Panc1 (cell line): ENCODE results near the gene LHX1. TPM values are rescaled to one million over a fixed set of nuclear protein-coding genes. Genes with fewer than 3 reads are reported as not detected.

ENCODE experiments used
- ATAC-seq: fragments of 200-7000 bp; cut with Tn5 transposase; 2 replicates; pipeline ENCODE4 v1.9.1; 2020; ENCODE audit warnings: mild to moderate bottlenecking, moderate library complexity
- BruUV-seq: library from RNA; stranded (reverse); fragments of 400-500 nt; replicated peaks from 2 replicates; lab custom pipeline; 2021; lab: Mats Ljungman, UMichigan
- CTCF ChIA-PET: fragments of 300-600 bp; sonication (Branson Sonifier 250); formaldehyde crosslinking; loops from one replicate; lab custom pipeline; 2022; ENCODE audit warnings: antibody characterized with exemption; lab: Charles Lee
- POLR2A ChIA-PET: fragments of 300-600 bp; sonication (Branson Sonifier 250); formaldehyde crosslinking; loops from one replicate; lab custom pipeline; 2022; ENCODE audit warnings: antibody characterized with exemption; lab: Charles Lee
- DNase-seq: peaks from one replicate; pipeline ENCODE4 v3.0.0-alpha.2; 2010; ENCODE audit warnings: low read depth, low spot score
- H3K27ac ChIP-seq: 2 replicates; pipeline ENCODE4 v1.5.1; 2011; ENCODE audit warnings: mild to moderate bottlenecking, low read length, inconsistent platforms
- H3K27me3 ChIP-seq: fragments of 200-500 bp; sonication (Bioruptor generic); 2 replicates; pipeline ENCODE4 v1.6.0; 2014; ENCODE audit warnings: low read length, inconsistent platforms; ENCODE audit not compliant: control insufficient read depth, insufficient read depth
- H3K36me3 ChIP-seq: fragments of 200-500 bp; sonication (Bioruptor generic); 2 replicates; pipeline ENCODE4 v1.5.1; 2014; ENCODE audit warnings: inconsistent platforms, mild to moderate bottlenecking, low read length, moderate library complexity; ENCODE audit not compliant: control insufficient read depth, insufficient read depth
- H3K4me1 ChIP-seq: 2 replicates; pipeline ENCODE4 v1.5.1; 2011; ENCODE audit warnings: inconsistent platforms, mild to moderate bottlenecking, low read length, moderate library complexity; ENCODE audit not compliant: control insufficient read depth, insufficient read depth
- H3K4me3 ChIP-seq, 2 experiments: 2 replicates each; pipeline ENCODE4 v1.5.1; 2011 to 2012; ENCODE audit warnings: low read depth in 2 of 2, low read length in 2 of 2, mild to moderate bottlenecking in 2 of 2, inconsistent platforms in 1 of 2, moderate library complexity in 1 of 2
- H3K9me3 ChIP-seq: fragments of 200-500 bp; sonication (Bioruptor generic); 2 replicates; pipeline ENCODE4 v1.5.1; 2014; ENCODE audit warnings: low read depth, mild to moderate bottlenecking, inconsistent platforms, low read length, moderate library complexity; ENCODE audit not compliant: control insufficient read depth, insufficient read depth
- CTCF ChIP-seq: fragments of 450-650 bp; IDR thresholded peaks from 2 replicates; pipeline ENCODE4 v1.5.1; 2017; ENCODE audit warnings: mild to moderate bottlenecking
- POLR2AphosphoS5 ChIP-seq: IDR thresholded peaks from 2 replicates; pipeline ENCODE4 v1.6.1; 2012; ENCODE audit warnings: mild to moderate bottlenecking, low read depth, low read length, moderate library complexity
- SIN3A ChIP-seq: IDR thresholded peaks from 2 replicates; pipeline ENCODE4 v1.6.1; 2012; ENCODE audit warnings: low read depth, mild to moderate bottlenecking, low read length, moderate library complexity, borderline replicate concordance; ENCODE audit not compliant: insufficient read depth
- TCF7L2 ChIP-seq: IDR thresholded peaks from 2 replicates; pipeline ENCODE4 v1.6.1; 2011; ENCODE audit warnings: mild to moderate bottlenecking, low read depth, low read length, inconsistent platforms
- in situ Hi-C: cut with HindIII; loops from 2 replicates; pipeline ENCODE4 v1.10.0; 2016; ENCODE audit warnings: low sequenced_read_pairs, low pct_unique_long_range_greater_than_20kb
- intact Hi-C: fragments of 100-400 bp; cut with micrococcal nuclease; formaldehyde crosslinking; loops from one replicate; pipeline ENCODE4 v1.10.0; 2022; ENCODE audit not compliant: unreplicated experiment
- total RNA-seq: library from RNA; stranded (reverse); gene quantifications from one replicate; pipeline ENCODE4 v1.2.1, GENCODE V29; 2021; ENCODE audit not compliant: unreplicated experiment
- TF ChIP-seq, protein P1 (sequence below), 2 experiments: IDR thresholded peaks; 2 replicates each; pipeline ENCODE4 v1.6.1; 2011 to 2012; ENCODE audit warnings: low read depth in 2 of 2, control low read depth in 1 of 2, low read length in 1 of 2, mild to moderate bottlenecking in 1 of 2, moderate library complexity in 1 of 2; ENCODE audit not compliant: insufficient read depth in 1 of 2

The LHX1 gene
- total RNA-seq, 1 experiment from 2014 or later, result 8.6 TPM

- no peak overlapping the region for H3K27ac ChIP-seq
- TF ChIP-seq CTCF, result no peak
- no peak for TF ChIP-seq SIN3A
- no peak for TF ChIP-seq TCF7L2
- no peak for TF ChIP-seq POLR2AphosphoS5
- TF ChIP-seq, protein P1, sequence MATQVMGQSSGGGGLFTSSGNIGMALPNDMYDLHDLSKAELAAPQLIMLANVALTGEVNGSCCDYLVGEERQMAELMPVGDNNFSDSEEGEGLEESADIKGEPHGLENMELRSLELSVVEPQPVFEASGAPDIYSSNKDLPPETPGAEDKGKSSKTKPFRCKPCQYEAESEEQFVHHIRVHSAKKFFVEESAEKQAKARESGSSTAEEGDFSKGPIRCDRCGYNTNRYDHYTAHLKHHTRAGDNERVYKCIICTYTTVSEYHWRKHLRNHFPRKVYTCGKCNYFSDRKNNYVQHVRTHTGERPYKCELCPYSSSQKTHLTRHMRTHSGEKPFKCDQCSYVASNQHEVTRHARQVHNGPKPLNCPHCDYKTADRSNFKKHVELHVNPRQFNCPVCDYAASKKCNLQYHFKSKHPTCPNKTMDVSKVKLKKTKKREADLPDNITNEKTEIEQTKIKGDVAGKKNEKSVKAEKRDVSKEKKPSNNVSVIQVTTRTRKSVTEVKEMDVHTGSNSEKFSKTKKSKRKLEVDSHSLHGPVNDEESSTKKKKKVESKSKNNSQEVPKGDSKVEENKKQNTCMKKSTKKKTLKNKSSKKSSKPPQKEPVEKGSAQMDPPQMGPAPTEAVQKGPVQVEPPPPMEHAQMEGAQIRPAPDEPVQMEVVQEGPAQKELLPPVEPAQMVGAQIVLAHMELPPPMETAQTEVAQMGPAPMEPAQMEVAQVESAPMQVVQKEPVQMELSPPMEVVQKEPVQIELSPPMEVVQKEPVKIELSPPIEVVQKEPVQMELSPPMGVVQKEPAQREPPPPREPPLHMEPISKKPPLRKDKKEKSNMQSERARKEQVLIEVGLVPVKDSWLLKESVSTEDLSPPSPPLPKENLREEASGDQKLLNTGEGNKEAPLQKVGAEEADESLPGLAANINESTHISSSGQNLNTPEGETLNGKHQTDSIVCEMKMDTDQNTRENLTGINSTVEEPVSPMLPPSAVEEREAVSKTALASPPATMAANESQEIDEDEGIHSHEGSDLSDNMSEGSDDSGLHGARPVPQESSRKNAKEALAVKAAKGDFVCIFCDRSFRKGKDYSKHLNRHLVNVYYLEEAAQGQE (IDR thresholded peaks at IDR 0.05; ENCODE audit: insufficient read depth in 1 of 2, low read depth in 2 of 2, low read length in 1 of 2), result no peak
- H3K9me3 ChIP-seq, result no peaks in the 10 kb centered on the region
- BruUV-seq, result no TSS peak
- in situ Hi-C loops (no loop called here), intact Hi-C loops (no loop called here)
- ChIA-PET POLR2A (no interaction called here), CTCF (no interaction called here)
- H3K4me3 ChIP-seq, result no peak overlapping the region
- H3K36me3 ChIP-seq, result peaks cover 2% of the 10 kb centered on the region; the same call in 1 of the 2 replicates
- no peak for ATAC-seq
- H3K27me3 ChIP-seq, result no peaks in the 10 kb centered on the region
- no peak for DNase-seq
- peaks cover 9% of the 10 kb centered on the region; the same call in 1 of the 2 replicates for H3K4me1 ChIP-seq
Observed at GRCh38 chr17:36971508-36971907, 34.2 kb downstream of the LHX1 start.

- POLR2A ChIA-PET, result interaction anchor here (0.6 kb wide), 1 partner anchor 45 kb away, joined by 3 read pairs; no protein-coding TSS in a partner anchor
- DNase-seq, result no peak
Observed at GRCh38 chr17:36972186-36972700, 35.0 kb downstream of the LHX1 start.

More at GRCh38 chr17:36972186-36972700, 35.0 kb downstream of the LHX1 start:
- H3K27me3 ChIP-seq, result no peaks in the 10 kb centered on the region
- in situ Hi-C loops, result no loop called here
- intact Hi-C loops, result no loop called here
- no peaks in the 10 kb centered on the region for H3K9me3 ChIP-seq
- H3K4me3 ChIP-seq, result no peak overlapping the region
- peaks cover 12% of the 10 kb centered on the region for H3K4me1 ChIP-seq
- H3K36me3 ChIP-seq, result peaks cover 2% of the 10 kb centered on the region; the same call in 1 of the 2 replicates
- ATAC-seq, result no peak
- TSS peak; percentile 10 for BruUV-seq
- H3K27ac ChIP-seq, result no peak overlapping the region
- CTCF ChIA-PET, result no interaction called here
- TF ChIP-seq, protein P1 (IDR thresholded peaks at IDR 0.05; ENCODE audit: insufficient read depth in 1 of 2, low read depth in 2 of 2, low read length in 1 of 2), result no peak
- TF ChIP-seq SIN3A (no peak), POLR2AphosphoS5 (no peak)
